GM12878 (cell line): Measurements from ENCODE around the gene KRTAP10-7. TPM values are rescaled to one million over a fixed set of nuclear protein-coding genes. Genes with fewer than 3 reads are reported as not detected.

ENCODE experiments used
- ATAC-seq: fragments of 200-7000 bp; cut with Tn5 transposase; 3 replicates; pipeline ENCODE4 v1.9.1; 2020; ENCODE audit warnings: mild to moderate bottlenecking, moderate library complexity
- BruUV-seq: library from RNA; stranded (reverse); fragments of 400-500 nt; replicated peaks from 2 replicates; lab custom pipeline; 2021; lab: Mats Ljungman, UMichigan
- CTCF ChIA-PET: fragments of 300-600 bp; sonication (Branson Sonifier 250); formaldehyde crosslinking; extraction: SDS; loops from one replicate; lab custom pipeline; 2021; ENCODE audit warnings: inconsistent platforms; lab: Yijun Ruan, JAX
- POLR2A ChIA-PET: fragments of 350-600 bp; formaldehyde crosslinking; extraction: SDS; loops from one replicate; lab custom pipeline; 2021; ENCODE audit warnings: inconsistent platforms; lab: Charles Lee
- RAD21 ChIA-PET: fragments of 300-600 bp; sonication (Branson Sonifier 250); formaldehyde crosslinking; loops from one replicate; lab custom pipeline; 2023; ENCODE audit warnings: antibody characterized with exemption; ENCODE audit not compliant: unreplicated experiment; lab: Charles Lee
- SMC1A ChIA-PET: fragments of 300-600 bp; sonication (Branson Sonifier 250); formaldehyde crosslinking; loops from one replicate; lab custom pipeline; 2023; ENCODE audit not compliant: unreplicated experiment, uncharacterized antibody; lab: Charles Lee
- DNase-seq: peaks from one replicate; pipeline ENCODE4 v3.0.0-alpha.2; 2011; ENCODE audit warnings: low read depth, low spot score
- FAIRE-seq: peaks from 3 replicates; lab custom pipeline; 2011; peaks lifted over from hg19 to GRCh38; lab: Jason Lieb, UNC
- H2AFZ ChIP-seq: 2 replicates; pipeline ENCODE4 v1.6.0; 2011; ENCODE audit warnings: low read depth, low read length, control low read depth; ENCODE audit not compliant: control insufficient read depth
- H3K27ac ChIP-seq: 2 replicates; pipeline ENCODE4 v1.5.1; 2011; ENCODE audit warnings: control low read depth; ENCODE audit not compliant: control insufficient read depth, insufficient read depth
- H3K27me3 ChIP-seq, 2 experiments: replicated peaks in 1 of 2; 2 replicates each; pipeline versions ENCODE4 v1.6.0 to v1.6.1; 2011; ENCODE audit warnings: low read length in 1 of 2; ENCODE audit not compliant: control insufficient read depth in 2 of 2, insufficient read depth in 2 of 2
- H3K36me3 ChIP-seq, 2 experiments: 2 replicates each; pipeline ENCODE4 v1.5.1; 2011; ENCODE audit warnings: low read length in 1 of 2; ENCODE audit not compliant: control insufficient read depth in 2 of 2, insufficient read depth in 2 of 2
- H3K4me1 ChIP-seq: 2 replicates; pipeline ENCODE4 v1.6.1; 2011; ENCODE audit warnings: mild to moderate bottlenecking, low read length, moderate library complexity, mixed read lengths; ENCODE audit not compliant: control insufficient read depth, insufficient read depth
- H3K4me2 ChIP-seq: 2 replicates; pipeline ENCODE4 v1.6.0; 2011; ENCODE audit warnings: control low read depth; ENCODE audit not compliant: control insufficient read depth, insufficient read depth
- H3K4me3 ChIP-seq: fragments of 200-600 bp; sonication (generic); 2 replicates; pipeline ENCODE4 v1.5.1; 2016
- H3K79me2 ChIP-seq: 2 replicates; pipeline ENCODE4 v1.6.0; 2011; ENCODE audit warnings: low read length; ENCODE audit not compliant: control insufficient read depth, insufficient read depth
- H3K9ac ChIP-seq: 2 replicates; pipeline ENCODE4 v1.8.0; 2011; ENCODE audit warnings: low read length, control low read depth, mixed read lengths; ENCODE audit not compliant: control insufficient read depth, insufficient read depth
- H3K9me3 ChIP-seq: replicated peaks from 3 replicates; pipeline ENCODE4 v1.5.1; 2011; ENCODE audit warnings: mild to moderate bottlenecking, low read length; ENCODE audit not compliant: control insufficient read depth, insufficient read depth
- H4K20me1 ChIP-seq: 2 replicates; pipeline ENCODE4 v1.6.0; 2011; ENCODE audit not compliant: control insufficient read depth, insufficient read depth
- ATF7 ChIP-seq: fragments of 450-650 bp; IDR thresholded peaks from 2 replicates; pipeline ENCODE4 v1.6.1; 2016; ENCODE audit warnings: low read depth, mild to moderate bottlenecking
- CHD1 ChIP-seq: IDR thresholded peaks from 2 replicates; pipeline ENCODE4 v1.6.1; 2012; ENCODE audit warnings: low read depth, low read length, improper control_type of control experiment
- ESRRA ChIP-seq: IDR thresholded peaks from 2 replicates; pipeline ENCODE4 v1.6.1; 2012; ENCODE audit warnings: mild to moderate bottlenecking, low read length, improper control_type of control experiment
- IKZF2 ChIP-seq, 2 experiments: fragments of 450-650 bp; IDR thresholded peaks; 2 replicates each; pipeline ENCODE4 v1.6.1; 2017; ENCODE audit warnings: mild to moderate bottlenecking in 2 of 2, moderate library complexity in 2 of 2
- KLF5 ChIP-seq: fragments of 450-650 bp; IDR thresholded peaks from 2 replicates; pipeline ENCODE4 v1.6.1; 2014; ENCODE audit warnings: mild to moderate bottlenecking; ENCODE audit not compliant: partially characterized antibody
- MTA2 ChIP-seq: fragments of 450-650 bp; IDR thresholded peaks from 2 replicates; pipeline ENCODE4 v1.6.1; 2016; ENCODE audit warnings: low read depth, mild to moderate bottlenecking, moderate library complexity
- NFYA ChIP-seq: IDR thresholded peaks from 2 replicates; pipeline ENCODE4 v1.6.1; 2011; ENCODE audit warnings: low read depth, mild to moderate bottlenecking, low read length, improper control_type of control experiment, borderline replicate concordance
- POLR2A ChIP-seq: IDR thresholded peaks from 2 replicates; pipeline ENCODE4 v1.6.1; 2011; ENCODE audit warnings: low read depth, mild to moderate bottlenecking, low read length
- SP1 ChIP-seq: IDR thresholded peaks from one replicate; pipeline ENCODE4 v1.6.1; 2011; ENCODE audit warnings: low read depth, low read length
- WGBS: methylation state at CpG from one replicate; pipeline ENCODE4 v1.1.6; 2016; ENCODE audit warnings: low lambda C conversion rate; ENCODE audit not compliant: insufficient replicate concordance, insufficient coverage; ENCODE audit errors: missing lambda C conversion rate; 5-methylcytosine and 5-hydroxymethylcytosine counted together
- in situ Hi-C: fragments of 300-500 bp; cut with MboI; formaldehyde crosslinking; loops from 9 replicates; pipeline ENCODE4 v1.14.3; 2018; ENCODE audit warnings: mixed read lengths
- intact Hi-C: fragments of 100-400 bp; cut with micrococcal nuclease; formaldehyde crosslinking; loops from one replicate; pipeline ENCODE4 v1.14.2; 2022; ENCODE audit not compliant: unreplicated experiment
- polyA plus RNA-seq, 11 experiments: library from polyadenylated mRNA; depleted of rRNA in 4 of 11; unstranded in 6 of 11; stranded (reverse) in 5 of 11; fragments of >200 nt; fragmentation: Nextera tagmentation in 4 of 11; fragmentation: Illumina TruSeq in 1 of 11; extraction: Ambion mirVana in 4 of 11; extraction: Trizol in 1 of 11; gene quantifications; 1 replicate in 1 of 11; 2 replicates in 10 of 11; pipeline versions ENCODE4 v1.2.1 to v1.2.3, GENCODE V29; 2011 to 2016; ENCODE audit warnings: inconsistent platforms in 2 of 11, missing spikeins in 2 of 11, low read depth in 1 of 11
- total RNA-seq, 4 experiments: library from RNA; depleted of rRNA in 3 of 4; stranded (reverse); fragments of >200 nt in 3 of 4; fragmentation: Illumina TruSeq in 1 of 4; extraction: Trizol in 1 of 4; gene quantifications; 2 replicates each; pipeline versions ENCODE4 v1.2.1 to v1.2.3, GENCODE V29; 2013 to 2021
- TF ChIP-seq, protein P1 (sequence below): fragments of 450-650 bp; IDR thresholded peaks from 2 replicates; pipeline ENCODE4 v1.6.1; 2018; ENCODE audit warnings: borderline replicate concordance, mild to moderate bottlenecking; ENCODE audit not compliant: partially characterized antibody
- TF ChIP-seq, protein P2 (sequence below): IDR thresholded peaks from 2 replicates; pipeline ENCODE4 v1.6.1; 2011; ENCODE audit warnings: low read depth, mild to moderate bottlenecking, low read length, moderate library complexity, borderline replicate concordance; ENCODE audit errors: extremely low read depth
- TF ChIP-seq, protein P3 (sequence below): IDR thresholded peaks from 2 replicates; pipeline ENCODE4 v1.6.1; 2012; ENCODE audit warnings: low read depth, low read length, improper control_type of control experiment
- TF ChIP-seq, protein P4 (sequence below): IDR thresholded peaks from 2 replicates; pipeline ENCODE4 v1.6.1; 2011; ENCODE audit warnings: borderline replicate concordance, low read depth, mild to moderate bottlenecking, moderate library complexity, mixed read lengths, low read length; ENCODE audit not compliant: insufficient read depth; ENCODE audit errors: extremely low read length

The KRTAP10-7 gene
- total and polyA plus RNA-seq, 10 of the 15 experiments (the other 5 are each of a cell fraction or from before 2014, with no cell fraction given), result not detected

DNA sequence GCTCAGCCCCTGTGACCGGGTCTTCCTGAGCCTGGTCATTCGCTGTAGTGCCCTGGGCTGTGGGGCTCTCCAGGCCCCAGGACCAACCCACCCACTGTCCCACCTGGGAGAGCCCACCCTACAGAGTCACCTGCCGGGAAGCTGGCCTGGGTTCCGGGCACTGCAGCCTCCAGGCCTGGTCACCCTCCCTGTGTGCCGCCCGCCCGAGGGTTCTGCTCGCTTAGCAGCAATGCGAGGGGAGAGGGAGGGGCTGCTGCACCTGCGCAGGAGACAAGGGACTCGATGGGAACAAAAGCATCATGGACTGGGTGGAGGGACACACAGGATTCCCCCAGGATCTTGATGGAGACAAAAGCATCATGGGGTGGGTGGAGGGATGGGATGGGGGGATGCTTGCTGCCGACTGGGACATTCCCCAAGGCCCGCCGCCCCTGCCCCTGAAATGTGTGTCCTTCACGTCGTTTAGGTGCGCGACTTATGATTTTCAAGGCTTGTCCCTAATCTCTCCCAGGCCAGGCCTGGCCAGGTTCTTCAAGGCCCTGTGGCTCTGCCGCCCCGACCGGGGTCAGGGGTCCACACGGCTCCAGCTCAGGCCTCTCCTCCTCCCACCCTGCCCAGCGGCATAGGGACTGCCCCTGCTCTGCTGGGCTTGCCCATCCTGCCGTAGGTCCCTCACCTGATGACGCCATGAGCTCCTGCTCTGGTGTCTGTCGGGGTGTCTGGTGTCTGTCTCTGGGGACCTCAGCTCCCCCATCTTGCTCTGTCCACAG lies 13.2 kb downstream of the KRTAP10-7 start:
- 64% methylated on average over 23 of the region's 26 CpGs for WGBS
- ChIA-PET SMC1A (no interaction called here), RAD21 (no interaction called here), POLR2A (no interaction called here), CTCF (no interaction called here)
- ATAC-seq (no peak), FAIRE-seq (no peak), DNase-seq (no peak)
- Histone ChIP-seq H3K4me1 (no peaks in the 10 kb centered on the region), H3K27ac (no peak overlapping the region), H3K36me3 (no peaks in the 10 kb centered on the region), H4K20me1 (no peaks in the 10 kb centered on the region), H3K79me2 (no peaks in the 10 kb centered on the region), H3K9ac (no peak overlapping the region), H3K27me3 (no peaks in the 10 kb centered on the region), H3K9me3 (peaks cover 2% of the 10 kb centered on the region; the same call in 1 of the 3 replicates), H2AFZ (no peak overlapping the region), H3K4me3 (no peak overlapping the region), H3K4me2 (no peak overlapping the region)
- in situ Hi-C loops (no loop called here), intact Hi-C loops (no loop called here)
- TF ChIP-seq, protein P1, sequence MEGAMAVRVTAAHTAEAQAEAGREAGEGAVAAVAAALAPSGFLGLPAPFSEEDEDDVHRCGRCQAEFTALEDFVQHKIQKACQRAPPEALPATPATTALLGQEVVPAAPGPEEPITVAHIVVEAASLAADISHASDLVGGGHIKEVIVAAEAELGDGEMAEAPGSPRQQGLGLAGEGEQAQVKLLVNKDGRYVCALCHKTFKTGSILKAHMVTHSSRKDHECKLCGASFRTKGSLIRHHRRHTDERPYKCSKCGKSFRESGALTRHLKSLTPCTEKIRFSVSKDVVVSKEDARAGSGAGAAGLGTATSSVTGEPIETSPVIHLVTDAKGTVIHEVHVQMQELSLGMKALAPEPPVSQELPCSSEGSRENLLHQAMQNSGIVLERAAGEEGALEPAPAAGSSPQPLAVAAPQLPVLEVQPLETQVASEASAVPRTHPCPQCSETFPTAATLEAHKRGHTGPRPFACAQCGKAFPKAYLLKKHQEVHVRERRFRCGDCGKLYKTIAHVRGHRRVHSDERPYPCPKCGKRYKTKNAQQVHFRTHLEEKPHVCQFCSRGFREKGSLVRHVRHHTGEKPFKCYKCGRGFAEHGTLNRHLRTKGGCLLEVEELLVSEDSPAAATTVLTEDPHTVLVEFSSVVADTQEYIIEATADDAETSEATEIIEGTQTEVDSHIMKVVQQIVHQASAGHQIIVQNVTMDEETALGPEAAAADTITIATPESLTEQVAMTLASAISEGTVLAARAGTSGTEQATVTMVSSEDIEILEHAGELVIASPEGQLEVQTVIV, result no peak
- TF ChIP-seq, protein P2, sequence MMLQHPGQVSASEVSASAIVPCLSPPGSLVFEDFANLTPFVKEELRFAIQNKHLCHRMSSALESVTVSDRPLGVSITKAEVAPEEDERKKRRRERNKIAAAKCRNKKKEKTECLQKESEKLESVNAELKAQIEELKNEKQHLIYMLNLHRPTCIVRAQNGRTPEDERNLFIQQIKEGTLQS, result no peak
- no TSS peak for BruUV-seq

DNA sequence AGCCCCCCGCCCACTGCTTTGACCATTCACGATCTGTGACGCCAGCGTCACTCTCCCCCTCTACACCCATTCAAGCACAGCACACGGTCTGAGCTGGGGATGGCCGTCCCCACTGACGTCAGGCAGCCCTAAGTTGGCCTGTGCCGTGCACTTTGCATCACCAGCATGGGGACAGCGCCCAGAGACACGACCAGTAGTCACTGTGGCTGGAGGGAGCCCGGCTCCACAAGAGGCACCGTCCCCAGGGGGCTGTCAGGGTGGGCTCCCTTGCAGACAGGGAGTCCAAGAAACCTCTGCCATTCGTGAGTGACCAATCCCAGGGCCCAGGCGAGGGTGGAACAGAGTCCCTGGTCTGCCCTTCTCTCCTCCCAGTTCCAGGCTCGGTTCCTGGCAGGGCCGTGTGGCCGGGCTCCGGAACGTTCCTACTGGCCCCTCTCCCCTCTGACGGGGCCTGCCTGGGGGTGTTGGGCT lies 13.8 kb downstream of the KRTAP10-7 start:
- WGBS, result 26% methylated on average over 18 of the region's 20 CpGs
- BruUV-seq, result no TSS peak
- Histone ChIP-seq H3K4me3 (no peak overlapping the region), H3K4me2 (no peak overlapping the region), H4K20me1 (no peaks in the 10 kb centered on the region), H3K36me3 (no peaks in the 10 kb centered on the region), H3K27ac (no peak overlapping the region), H3K79me2 (no peaks in the 10 kb centered on the region), H2AFZ (no peak overlapping the region), H3K9ac (no peak overlapping the region), H3K9me3 (peaks cover 2% of the 10 kb centered on the region; the same call in 1 of the 3 replicates), H3K4me1 (no peaks in the 10 kb centered on the region), H3K27me3 (no peaks in the 10 kb centered on the region)
- SMC1A ChIA-PET, result no interaction called here
- ATAC-seq (no peak), FAIRE-seq (no peak), DNase-seq (no peak)
- POLR2A ChIA-PET, result no interaction called here
- CTCF ChIA-PET, result no interaction called here
- intact Hi-C loops (no loop called here), in situ Hi-C loops (no loop called here)
- RAD21 ChIA-PET, result no interaction called here
- TF ChIP-seq IKZF2 (IDR thresholded peaks at IDR 0.05), result no peak
- no peak for TF ChIP-seq KLF5
- no peak for TF ChIP-seq SP1
- no peak for TF ChIP-seq NFYA
- TF ChIP-seq, protein P3, sequence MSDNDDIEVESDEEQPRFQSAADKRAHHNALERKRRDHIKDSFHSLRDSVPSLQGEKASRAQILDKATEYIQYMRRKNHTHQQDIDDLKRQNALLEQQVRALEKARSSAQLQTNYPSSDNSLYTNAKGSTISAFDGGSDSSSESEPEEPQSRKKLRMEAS, result no peak
- no peak for TF ChIP-seq CHD1
- TF ChIP-seq ATF7, result no peak
- TF ChIP-seq MTA2, result no peak
- no peak for TF ChIP-seq POLR2A
- TF ChIP-seq ESRRA, result no peak
- TF ChIP-seq, protein P4, sequence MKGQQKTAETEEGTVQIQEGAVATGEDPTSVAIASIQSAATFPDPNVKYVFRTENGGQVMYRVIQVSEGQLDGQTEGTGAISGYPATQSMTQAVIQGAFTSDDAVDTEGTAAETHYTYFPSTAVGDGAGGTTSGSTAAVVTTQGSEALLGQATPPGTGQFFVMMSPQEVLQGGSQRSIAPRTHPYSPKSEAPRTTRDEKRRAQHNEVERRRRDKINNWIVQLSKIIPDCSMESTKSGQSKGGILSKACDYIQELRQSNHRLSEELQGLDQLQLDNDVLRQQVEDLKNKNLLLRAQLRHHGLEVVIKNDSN, result no peak
